ENCODE measurements around the gene GLI2. TPM values are rescaled to one million over a fixed set of nuclear protein-coding genes. Genes with fewer than 3 reads are reported as not detected.

The GLI2 gene
- total and polyA plus RNA-seq, 8 donors = 0.45 to 2.8 (median 0.68) TPM; not detected in 1

DNA sequence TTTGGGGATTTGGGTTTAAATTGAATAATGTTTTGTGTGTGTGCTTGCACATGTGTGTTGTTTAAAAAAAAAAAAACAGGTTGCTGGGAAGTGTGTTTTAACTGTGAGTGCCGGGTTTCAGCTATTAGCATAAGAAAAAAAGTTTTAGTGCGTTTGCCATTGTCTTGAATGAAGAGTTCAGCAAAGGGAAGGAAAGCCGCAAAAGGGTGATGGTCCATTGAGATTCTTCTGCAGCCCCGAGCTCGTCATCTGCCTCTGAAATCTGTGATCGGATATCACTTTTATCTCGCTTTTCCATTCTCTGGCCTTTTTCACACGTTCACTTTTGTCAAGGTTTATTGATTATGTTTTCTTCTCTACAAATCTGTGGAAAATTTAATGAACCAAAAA, 4.7 kb downstream of the GLI2 start:
- TF ChIP-seq POLR2AphosphoS5 (IDR thresholded peaks at IDR 0.05) (no peak), EP300 (IDR thresholded peaks at IDR 0.05) (no peak), POLR2A (IDR thresholded peaks at IDR 0.05) (no peak)
- TF ChIP-seq, protein P1, sequence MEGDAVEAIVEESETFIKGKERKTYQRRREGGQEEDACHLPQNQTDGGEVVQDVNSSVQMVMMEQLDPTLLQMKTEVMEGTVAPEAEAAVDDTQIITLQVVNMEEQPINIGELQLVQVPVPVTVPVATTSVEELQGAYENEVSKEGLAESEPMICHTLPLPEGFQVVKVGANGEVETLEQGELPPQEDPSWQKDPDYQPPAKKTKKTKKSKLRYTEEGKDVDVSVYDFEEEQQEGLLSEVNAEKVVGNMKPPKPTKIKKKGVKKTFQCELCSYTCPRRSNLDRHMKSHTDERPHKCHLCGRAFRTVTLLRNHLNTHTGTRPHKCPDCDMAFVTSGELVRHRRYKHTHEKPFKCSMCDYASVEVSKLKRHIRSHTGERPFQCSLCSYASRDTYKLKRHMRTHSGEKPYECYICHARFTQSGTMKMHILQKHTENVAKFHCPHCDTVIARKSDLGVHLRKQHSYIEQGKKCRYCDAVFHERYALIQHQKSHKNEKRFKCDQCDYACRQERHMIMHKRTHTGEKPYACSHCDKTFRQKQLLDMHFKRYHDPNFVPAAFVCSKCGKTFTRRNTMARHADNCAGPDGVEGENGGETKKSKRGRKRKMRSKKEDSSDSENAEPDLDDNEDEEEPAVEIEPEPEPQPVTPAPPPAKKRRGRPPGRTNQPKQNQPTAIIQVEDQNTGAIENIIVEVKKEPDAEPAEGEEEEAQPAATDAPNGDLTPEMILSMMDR (IDR thresholded peaks at IDR 0.05) = no peak
- no peaks in the 10 kb centered on the region for H3K36me3 ChIP-seq
- H3K4me1 ChIP-seq = peaks cover 38 to 67% (median 57%) of the 10 kb centered on the region in 4 donors
- H3K4me3 ChIP-seq = no peak overlapping the region
- intact Hi-C loops (cut with DNase I; ENCODE audit: low total_unique reads) = no loop called here
- no peaks in the 10 kb centered on the region for H3K9me3 ChIP-seq
- 59 to 79% (median 61%) methylated on average over 8 of the region's 8 CpGs for WGBS, 5 donors
- no peak for DNase-seq
- H3K27ac ChIP-seq = no peak overlapping the region
- peaks cover 4 to 84% (median 41%) of the 10 kb centered on the region in 3 donors for H3K27me3 ChIP-seq

DNA sequence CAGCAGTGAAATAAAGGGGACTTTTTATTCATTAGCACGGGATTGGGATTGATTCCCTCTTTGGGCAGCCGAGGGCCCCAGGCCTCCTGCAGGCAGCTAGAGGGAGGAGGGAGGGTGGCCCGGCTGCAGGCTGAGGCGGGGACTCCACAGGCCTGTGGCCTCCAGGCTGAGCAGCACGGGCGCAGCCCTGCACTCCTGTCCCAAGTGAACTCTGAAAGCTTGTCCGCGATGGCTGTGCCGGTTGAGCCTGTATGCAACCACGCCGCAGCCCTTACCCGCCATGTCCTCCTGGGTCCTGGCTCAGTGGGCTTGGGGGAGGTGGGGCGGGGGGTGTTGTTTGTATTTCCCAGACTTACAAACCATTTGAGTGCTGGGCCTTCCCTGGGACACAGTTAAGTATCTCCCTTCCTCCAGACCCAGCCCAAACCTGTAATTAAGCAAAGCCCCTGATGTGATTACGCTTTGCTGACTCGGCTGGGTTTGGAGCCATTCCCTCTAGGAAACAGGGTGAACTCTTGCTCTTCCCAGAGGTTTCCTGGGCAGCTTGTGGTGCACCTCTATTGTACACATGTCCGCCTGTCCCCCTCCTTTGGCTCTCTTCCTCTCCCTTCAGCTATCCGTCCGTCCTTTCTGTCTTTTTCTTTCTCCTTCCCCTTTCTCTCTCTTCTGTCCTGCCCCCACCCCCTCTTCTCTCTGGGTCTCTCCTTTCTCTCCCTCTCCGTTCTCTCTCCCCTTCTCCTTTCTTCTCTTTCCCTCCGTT, 5.3 kb downstream of the GLI2 start:
- TF ChIP-seq POLR2A (IDR thresholded peaks at IDR 0.05) = no peak
- no peak for TF ChIP-seq EP300 (IDR thresholded peaks at IDR 0.05)
- TF ChIP-seq, protein P1 (IDR thresholded peaks at IDR 0.05) = no peak
- TF ChIP-seq POLR2AphosphoS5 (IDR thresholded peaks at IDR 0.05) = no peak
- Histone ChIP-seq H3K4me3 (peak overlapping the region; percentile 37 to 44 (median 44)), H3K36me3 (no peaks in the 10 kb centered on the region), H3K27me3 (peaks cover 4 to 79% (median 37%) of the 10 kb centered on the region in 3 donors), H3K9me3 (no peaks in the 10 kb centered on the region), H3K27ac (peak overlapping the region in 2 of 5 donors; percentile 48 to 52), H3K4me1 (peaks cover 34 to 61% (median 51%) of the 10 kb centered on the region in 4 donors)
- DNase-seq = peak in 1 of 2 donors; percentile 68
- 29 to 50% (median 35%) methylated on average over 20 of the region's 20 CpGs for WGBS, 5 donors
- intact Hi-C loops (cut with DNase I; ENCODE audit: low total_unique reads) = no loop called here

DNA sequence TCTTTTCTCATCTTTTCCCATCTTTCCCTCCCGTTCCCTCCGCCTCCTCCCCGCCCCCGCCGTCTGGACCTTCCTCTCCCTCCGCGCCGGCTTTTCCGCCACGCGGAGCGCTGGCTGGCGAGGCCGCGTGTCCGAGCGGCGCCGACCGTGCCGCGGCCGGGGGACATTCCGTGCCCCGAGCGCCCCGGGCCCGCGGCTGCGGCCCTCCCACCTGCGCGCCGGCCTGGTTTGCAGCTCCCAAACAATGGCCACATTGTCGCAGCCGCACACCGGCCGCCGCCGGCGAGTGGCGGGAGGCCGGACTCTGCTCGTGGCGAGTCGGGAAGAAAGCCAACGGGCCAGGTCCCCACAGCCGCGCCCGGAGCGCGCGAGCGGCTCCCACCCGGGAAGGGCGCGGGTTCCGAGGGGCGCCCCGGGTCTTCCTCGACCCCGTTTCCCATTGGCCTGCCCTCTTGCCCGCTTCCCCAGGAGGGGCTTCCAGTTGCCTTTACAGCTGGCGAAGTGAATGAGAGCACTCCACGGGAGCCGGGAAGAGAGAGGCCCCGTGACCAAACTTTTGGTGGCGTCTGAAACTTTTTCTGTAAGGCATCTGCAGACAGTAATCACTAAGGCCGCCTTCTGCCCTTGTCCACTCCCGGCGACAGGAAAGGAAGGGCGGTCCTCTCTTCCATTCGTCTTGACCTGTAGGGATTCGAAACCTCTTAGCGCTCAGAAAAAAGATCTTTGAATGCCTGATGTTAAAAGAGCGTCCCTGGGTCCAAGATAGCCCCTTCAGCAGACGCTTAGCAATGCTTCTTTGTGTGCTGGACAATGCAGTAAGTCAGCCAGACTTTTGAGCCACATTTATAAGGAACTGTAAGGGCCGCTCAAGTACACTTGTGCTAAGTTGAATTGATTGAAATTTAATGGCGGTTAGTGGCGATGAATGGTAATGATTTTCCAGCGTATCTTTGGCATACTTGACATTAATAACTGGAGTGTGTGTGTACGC, 6.2 kb downstream of the GLI2 start:
- intact Hi-C loops (cut with DNase I; ENCODE audit: low total_unique reads) = no loop called here
- DNase-seq = peak; percentile 46 to 62
- Histone ChIP-seq H3K36me3 (no peaks in the 10 kb centered on the region), H3K4me3 (peak overlapping the region; percentile 37 to 44 (median 44)), H3K27ac (peak overlapping the region in 2 of 5 donors; percentile 26 to 52), H3K4me1 (peaks cover 24 to 52% (median 42%) of the 10 kb centered on the region in 4 donors), H3K27me3 (peaks cover 4 to 69% (median 28%) of the 10 kb centered on the region in 3 donors), H3K9me3 (no peaks in the 10 kb centered on the region)
- TF ChIP-seq, protein P1 (IDR thresholded peaks at IDR 0.05) = no peak
- no peak for TF ChIP-seq POLR2AphosphoS5 (IDR thresholded peaks at IDR 0.05)
- TF ChIP-seq EP300 (IDR thresholded peaks at IDR 0.05) = no peak
- no peak for TF ChIP-seq POLR2A (IDR thresholded peaks at IDR 0.05)
- 16 to 29% (median 18%) methylated on average over 45 to 81 of the region's 81 CpGs for WGBS, 5 donors

DNA sequence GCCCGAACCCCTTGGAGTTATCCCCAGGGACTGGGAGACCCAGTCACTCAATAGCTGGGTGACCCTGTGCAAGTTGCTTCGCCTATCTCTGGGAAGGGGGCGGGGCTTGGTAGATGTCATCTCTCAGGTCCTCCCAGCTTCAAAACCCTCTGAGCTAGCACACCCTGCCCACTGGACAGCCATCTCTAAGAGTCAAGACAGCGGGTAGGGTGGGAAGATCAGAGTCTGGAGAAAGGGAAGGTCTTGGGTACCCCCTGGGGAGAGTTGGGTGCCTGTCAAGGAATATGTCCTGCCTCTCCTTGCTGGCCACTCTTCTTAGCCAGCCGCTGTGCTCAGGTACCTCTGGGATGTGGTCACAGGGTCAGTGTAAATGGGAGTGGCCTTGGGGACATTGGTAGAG, 8.0 kb downstream of the GLI2 start:
- H3K27me3 ChIP-seq = peaks cover 4 to 53% (median 18%) of the 10 kb centered on the region in 3 donors
- 94 to 97% (median 94%) methylated on average over 5 of the region's 5 CpGs for WGBS, 5 donors
- no peak for DNase-seq
- no peak overlapping the region for H3K27ac ChIP-seq
- TF ChIP-seq EP300 (IDR thresholded peaks at IDR 0.05) = no peak
- TF ChIP-seq, protein P1 (IDR thresholded peaks at IDR 0.05) = no peak
- no peak for TF ChIP-seq POLR2AphosphoS5 (IDR thresholded peaks at IDR 0.05)
- TF ChIP-seq POLR2A (IDR thresholded peaks at IDR 0.05) = no peak
- no peaks in the 10 kb centered on the region for H3K9me3 ChIP-seq
- no peaks in the 10 kb centered on the region for H3K36me3 ChIP-seq
- intact Hi-C loops (cut with DNase I; ENCODE audit: low total_unique reads) = no loop called here
- no peak overlapping the region for H3K4me3 ChIP-seq
- H3K4me1 ChIP-seq = peaks cover 11 to 34% (median 25%) of the 10 kb centered on the region in 4 donors
